Right lobe of liver (tissue), 4 donors: ENCODE data around the gene AHCYL2.

Experiments
- CTCF ChIP-seq, 4 donors: fragments of 200-600 bp in 3 of 4; fragments of 450-650 bp in 1 of 4; IDR thresholded peaks; one replicate each; pipeline versions ENCODE4 v1.5.1 to v1.8.0; 2016 to 2022; ENCODE audit warnings: antibody characterized with exemption in 4 of 4, mild to moderate bottlenecking in 2 of 4
- POLR2A ChIP-seq: fragments of 450-650 bp; IDR thresholded peaks from one replicate; pipeline ENCODE4 v1.6.1; 2017; ENCODE audit warnings: antibody characterized with exemption, mild to moderate bottlenecking
- donor health status: DM: no; HTN: no; CAD: no.
- donor health status: DM: no; HTN: no; CAD: no.
- donor health status: DM: no; HTN: yes; CAD: no.

GRCh38 chr7:129439963-129440625 lies 215.3 kb downstream of the AHCYL2 start:
- TF ChIP-seq POLR2A (no peak), CTCF (IDR thresholded peaks at IDR 0.05) (no peak)
